GM21526 (cell line): ENCODE measurements around the gene GNG7.
"Not testable (repeated sequence)": the region's sequence is repeated elsewhere in the genome, so short reads cannot be mapped to it uniquely, and the experiment has no call there.

Experiments used
- ATAC-seq: cut with Tn5 transposase; IDR thresholded peaks from one replicate; pipeline ENCODE4 v1.9.1; 2021; ENCODE audit warnings: moderate library complexity; ENCODE audit not compliant: unreplicated experiment, low FRiP score

GNG7 gene

DNA sequence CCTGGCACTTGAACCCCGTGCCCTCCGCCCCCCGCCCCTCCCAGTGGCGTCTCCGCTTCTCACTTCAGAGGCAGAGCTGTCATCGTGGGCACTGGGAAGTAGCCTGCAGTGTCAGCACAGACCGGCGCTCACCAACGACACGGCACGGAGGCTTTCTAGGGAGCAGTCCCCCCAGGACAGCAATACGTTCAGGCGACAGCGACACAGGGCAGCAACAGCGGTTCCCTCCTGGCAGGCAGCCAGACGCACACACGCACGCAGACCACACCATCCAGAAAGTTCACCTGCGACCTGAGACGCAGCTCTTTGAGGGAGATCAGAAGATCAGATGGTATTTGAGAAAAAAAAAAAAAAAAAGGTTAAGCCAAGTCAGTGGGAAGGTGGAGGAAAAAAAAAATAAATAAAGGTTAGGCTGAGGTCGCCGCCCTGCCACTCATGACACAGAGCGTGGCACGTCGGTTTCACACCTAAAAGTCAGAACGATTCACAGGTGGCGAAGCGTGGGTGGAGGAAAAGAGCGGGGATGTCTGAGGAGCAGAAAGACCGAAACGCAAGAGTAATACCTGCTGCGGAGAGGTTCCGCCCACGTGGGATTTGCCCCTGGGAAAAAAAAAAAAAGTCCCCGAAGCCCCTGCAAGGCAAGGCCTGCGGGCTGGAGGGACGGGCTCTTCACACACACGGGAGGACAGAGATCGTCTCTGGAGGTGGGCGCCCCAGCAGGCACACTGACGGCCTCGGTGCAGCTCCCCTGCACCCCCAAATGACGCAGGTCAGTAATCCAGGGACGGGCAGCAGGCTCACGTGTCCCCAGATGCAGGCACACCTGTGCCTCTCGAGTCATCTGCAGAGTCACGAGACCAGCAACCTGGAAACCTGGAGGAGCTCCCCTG is 94.5 kb downstream of the GNG7 start:
- peak; percentile 32 for ATAC-seq

DNA sequence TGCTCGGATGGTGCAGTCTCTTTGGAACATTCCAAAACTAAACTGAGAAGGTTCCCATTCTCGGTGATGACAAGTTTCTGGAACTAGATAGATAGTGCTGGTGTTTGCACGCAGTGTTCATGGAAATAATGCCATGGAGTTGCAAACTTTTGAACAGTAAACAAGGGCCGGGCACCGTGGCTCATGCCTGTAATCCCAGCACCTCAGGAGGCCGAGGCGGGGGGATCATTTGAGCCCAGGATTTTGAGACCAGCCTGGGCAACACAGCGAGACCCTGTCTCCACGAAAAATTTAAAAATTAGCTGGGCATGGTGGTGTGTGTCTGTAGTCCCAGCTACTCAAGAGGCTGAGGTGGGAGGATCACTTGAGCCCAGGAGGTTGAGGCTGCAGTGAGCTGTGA is 95.7 kb downstream of the GNG7 start:
- not testable (repeated sequence) for ATAC-seq

DNA sequence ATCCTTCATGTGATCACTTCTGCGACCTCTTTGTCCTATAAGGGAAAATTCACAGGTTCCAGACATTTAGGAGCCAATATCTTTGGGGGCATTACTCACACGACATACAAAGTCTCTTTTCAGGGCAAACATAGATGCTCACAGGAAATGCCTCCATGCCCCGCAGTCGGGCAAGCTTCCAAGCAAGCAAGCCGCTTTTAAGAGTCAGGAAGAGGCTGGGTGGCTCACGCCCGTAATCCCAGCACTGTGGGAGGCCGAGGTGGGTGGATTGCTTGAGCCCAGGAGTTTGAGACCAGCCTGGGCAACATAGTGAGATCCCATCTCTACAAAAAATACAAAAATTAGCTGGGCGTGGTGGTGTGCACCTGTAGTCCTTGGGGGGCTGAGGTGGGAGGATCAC is 96.6 kb downstream of the GNG7 start:
- not testable (repeated sequence) for ATAC-seq

DNA sequence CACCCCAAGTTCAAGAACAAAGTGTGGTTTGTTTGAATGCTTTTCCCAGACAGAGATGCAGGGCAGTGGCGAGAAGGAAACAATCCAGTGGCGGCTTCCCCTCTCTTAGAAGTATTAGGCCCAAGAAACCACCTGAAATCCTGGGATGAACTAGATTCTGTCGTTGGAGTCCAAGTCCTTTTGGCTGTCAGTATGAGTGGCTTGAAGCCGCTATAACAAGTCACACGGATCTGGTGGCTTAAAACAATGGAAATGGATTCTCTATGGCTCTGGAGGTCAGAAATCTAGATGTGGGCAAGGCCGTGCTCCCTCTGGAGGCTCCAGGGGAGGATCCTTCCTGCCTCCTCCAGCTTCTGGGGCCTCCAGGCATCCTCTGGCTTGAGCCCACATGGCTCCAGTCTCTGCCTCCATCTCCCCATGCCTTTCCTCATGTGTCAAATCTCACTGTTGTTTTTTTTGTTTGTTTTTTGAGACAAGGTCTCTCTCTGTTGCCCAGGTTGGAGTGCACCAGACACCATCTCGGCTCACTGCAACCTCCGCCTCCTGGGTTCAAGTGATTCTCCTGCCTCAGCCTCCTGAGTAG is 97.7 kb downstream of the GNG7 start:
- ATAC-seq, result no peak

DNA sequence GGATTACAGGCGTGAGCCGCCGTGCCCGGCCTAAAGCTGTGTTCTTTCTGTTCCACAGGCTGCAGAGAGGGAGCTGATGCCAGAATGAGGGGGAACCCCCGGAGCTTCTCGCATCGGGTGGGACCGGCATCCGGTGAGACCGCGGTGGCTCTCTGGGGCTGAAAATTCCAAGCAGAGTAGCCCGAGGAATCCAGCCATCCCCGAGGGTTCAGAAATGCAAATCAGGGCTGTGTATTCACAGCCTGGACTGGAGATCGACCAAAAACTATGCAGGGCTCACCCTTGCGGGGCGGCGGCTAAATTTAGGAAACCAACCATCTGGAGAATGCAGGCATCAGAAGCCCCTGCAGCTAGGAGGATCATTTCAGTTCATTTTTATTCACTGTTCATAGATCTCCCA is 99.2 kb downstream of the GNG7 start:
- ATAC-seq, result no peak

DNA sequence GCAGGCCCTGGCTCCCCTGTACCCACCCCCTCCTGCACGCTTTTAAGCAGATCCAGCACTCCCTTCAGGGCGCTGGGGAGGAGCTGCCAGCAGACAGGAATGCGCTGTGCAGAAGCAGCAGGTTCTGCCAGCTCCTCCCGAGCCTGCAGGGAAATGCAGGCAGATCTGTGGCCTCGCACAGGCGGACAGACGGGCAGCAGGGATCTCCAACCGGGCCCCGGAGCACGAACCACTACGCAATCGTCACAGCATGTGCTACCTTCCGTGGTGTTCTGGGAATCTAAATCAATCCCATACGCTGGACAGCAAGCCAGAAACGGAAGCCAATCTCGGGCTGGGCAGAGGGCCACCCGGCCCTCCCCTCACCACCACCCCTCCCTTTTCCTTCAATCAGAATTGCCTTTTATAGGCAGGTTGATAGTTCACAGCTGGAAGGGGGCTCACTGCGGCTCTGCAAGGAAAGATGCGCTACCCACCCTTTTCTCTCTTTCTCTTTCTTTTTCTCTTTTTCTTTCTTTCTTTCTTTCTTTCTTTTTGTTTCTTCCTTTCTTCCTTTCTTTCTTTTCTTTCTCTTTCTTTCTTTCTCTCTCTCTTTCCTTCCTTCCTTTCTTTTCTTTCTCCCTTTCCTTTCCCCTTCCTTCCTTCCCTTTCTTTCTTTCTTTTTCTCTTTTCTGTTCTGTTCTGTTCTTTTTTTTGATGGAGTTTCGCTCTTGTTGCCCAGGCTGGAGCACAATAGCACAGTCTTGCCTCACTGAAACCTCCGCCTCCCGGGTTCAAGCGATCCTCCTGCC is 99.9 kb downstream of the GNG7 start:
- no peak for ATAC-seq

DNA sequence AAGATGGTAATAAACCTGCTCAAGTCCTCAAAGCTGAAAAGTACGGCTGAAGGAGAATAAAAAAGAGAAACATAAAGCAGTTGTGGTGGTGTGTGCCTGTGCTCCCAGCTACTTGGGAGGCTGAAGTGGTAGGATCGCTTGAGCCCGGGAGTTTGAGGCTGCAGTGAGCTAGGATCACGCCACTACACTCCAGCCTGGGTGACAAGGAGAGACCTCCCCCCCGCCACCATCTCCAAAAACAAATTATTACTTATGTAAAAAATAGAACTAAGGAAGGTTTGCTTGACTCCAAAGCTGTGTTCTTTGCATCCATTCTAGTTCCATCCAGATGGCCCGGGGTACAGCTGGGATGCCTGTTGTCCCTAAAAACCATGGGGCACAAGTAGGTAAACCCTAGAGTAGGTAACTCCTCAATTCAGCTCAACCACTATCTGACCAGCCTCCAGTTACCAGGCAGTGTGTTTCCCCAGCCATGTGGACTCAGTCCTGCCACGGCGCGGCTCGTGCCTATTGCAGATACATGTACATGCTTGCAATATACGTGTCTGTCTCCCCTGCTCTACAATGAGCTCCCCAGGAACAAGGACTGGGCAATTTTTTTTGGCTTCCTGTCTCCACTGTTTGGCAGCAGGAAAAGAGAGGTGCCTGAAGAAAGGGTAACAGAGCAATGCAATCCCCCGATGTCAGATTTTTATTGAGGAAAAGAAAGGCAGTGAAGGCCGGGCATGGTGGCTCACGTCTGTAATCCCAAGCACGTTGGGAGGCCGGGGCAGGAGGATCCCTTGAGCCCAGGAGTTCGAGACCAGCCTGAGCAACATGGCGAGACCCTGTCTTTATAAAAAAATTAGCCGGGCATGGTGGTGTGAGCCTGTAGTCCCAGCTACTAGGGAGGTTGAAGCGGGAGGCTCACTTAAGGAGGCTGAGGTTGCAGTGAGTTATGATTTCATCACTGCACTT is 101.3 kb downstream of the GNG7 start:
- no peak for ATAC-seq

DNA sequence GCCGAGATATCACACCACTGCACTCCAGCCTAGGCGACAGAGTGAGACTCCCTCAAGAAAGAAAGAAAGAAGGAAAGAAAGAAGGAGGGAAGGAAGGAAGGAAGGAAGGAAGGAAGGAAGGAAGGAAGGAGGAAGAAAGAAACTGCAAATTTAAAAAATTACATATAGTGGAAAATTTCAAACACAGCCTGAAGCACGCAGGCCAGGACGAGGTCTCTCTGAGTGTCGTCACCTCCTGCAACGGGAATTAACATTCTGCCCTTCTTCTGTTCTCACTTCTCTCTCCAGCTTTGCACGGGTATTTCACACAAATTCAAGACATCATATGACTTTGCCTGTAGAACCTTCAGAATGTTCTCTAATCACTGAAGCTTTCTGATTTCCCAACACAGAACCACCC is 108.2 kb downstream of the GNG7 start:
- ATAC-seq, result no peak

DNA sequence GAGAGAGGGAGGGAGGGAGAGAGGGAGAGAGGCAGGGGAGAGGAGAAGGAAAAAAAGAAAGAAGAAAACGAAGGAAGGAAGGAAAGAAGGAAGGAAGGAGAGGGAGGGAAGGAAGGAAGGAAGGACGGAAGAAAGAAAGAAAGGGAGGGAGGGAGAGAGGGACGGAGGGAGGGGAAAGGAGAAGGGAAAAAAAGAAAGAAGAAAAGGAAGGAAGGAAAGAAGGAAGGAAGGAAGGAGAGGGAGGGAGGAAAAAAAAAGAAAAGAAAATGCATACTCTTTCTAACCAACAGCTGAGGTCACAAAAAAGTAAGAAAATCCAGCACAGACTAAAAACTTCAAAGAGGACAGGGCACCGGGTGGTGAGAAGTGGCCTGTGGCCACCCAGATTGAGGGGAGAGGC is 109.7 kb downstream of the GNG7 start:
- no peak for ATAC-seq

DNA sequence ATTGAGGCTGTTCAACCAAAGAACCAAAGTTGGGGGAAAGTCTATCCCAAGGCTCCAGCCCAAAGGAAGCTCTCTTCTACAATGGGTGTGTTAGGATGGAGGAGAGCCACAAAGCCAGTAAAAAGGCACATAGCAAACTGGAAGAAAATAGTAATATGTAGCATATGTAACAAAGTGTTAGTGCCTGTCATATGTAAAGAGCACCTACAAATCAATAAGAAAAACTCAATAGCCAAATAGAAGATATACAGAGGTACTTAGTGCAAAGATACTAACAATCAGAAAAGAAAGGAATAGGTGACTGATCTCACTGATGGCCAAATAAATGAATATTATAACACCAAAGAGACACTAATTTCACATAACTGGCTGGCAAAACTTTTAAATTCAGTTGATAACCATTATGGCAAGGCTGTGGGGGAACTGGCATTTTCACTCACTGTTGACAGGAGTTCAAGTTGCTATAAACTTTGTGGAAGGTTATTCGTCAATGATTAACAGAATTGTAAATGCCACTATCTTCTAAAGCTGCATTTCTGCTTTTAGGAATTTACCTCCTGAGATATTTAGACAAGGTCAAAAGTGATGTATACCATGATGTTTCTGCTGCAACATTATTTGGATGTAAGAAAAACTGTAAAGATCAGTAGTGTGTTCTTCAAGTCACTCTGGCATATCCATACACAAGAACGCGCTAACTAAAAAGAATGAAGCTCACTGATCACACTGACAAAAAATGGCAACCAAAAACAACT is 110.8 kb downstream of the GNG7 start:
- ATAC-seq, result no peak

DNA sequence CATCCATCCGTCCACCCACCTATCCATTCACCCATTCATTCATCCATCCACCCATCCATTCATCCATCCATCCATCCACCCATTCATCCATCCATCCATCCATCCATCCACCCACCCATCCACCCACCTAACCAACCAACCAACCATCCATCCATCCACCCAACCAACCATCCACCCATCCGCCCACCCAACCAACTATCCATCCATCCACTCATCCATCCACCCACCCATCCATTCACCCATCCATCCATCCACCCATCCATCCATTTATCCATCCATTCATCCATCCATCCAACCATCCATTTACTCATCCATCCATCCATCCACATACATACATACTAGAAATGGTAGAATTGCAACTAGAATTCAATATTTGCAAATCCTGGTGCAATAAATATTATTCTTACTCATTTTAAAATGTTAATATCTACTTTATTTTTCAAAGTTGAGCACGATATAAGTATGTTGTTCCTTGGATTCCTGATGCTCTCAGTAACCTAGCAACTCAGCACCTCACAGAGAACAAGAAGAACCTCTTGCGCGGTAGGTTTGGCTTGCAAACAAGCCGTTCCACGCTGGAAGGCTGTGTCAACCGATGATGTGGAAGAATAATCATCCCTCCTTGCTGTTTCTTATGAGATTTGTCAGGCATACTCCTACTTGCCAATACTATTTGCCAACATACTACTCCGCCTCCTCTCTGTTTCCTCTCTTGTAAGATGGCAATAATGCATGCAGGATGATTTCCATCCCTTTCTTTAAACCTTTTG is 111.7 kb downstream of the GNG7 start:
- ATAC-seq, result no peak

DNA sequence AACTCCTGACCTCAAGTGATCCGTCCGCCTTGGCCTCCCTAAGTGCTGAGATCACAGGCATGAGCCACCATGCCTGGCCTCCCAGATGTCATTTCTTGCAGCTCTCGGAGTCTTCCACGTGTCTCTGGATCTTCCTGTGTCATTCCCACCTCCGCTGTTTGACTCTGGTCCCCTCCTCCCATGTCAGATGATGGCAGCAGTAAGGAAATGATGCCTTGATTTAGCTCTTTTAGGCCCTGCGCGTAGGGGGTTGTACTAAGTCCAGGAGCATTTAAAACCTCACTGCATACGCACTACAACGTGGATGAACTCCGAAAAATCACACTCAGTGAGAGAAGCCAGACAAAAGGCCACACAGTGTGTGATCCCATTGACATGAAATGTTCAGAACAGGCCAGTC is 113.1 kb downstream of the GNG7 start:
- no peak for ATAC-seq

DNA sequence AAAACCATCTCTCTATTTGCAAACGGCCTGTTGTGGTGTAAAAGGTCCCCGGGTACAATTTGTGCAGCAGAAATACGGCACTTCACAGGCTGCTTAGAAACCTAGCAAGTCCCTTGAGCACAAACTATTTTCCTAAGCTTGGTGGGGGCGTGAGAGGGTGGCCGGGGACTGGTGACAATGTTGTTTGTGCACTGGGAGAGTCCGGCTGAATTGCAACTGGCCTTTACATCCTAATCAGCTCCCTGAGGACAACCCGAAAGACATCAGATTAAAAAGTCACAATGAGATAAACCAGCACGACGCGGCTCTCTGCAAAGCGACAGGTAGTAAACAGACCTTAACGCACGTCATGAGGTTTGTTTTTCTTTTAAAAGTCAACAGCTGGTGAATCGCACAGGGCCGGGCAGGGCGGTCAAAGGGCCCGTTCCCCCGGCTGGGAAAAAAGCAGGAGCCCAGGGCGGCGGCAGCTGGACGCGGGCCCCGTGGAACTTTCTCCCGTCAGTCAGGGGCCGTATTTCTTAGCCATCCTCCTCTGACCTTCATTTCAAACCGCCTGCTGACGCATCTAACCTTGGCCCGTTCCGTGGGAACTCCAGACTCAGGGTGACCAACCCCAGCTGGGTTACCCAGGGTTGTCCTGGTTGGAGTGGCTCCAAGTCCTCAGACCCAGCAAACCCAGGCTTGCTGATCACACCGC is 114.3 kb downstream of the GNG7 start:
- ATAC-seq, result no peak

DNA sequence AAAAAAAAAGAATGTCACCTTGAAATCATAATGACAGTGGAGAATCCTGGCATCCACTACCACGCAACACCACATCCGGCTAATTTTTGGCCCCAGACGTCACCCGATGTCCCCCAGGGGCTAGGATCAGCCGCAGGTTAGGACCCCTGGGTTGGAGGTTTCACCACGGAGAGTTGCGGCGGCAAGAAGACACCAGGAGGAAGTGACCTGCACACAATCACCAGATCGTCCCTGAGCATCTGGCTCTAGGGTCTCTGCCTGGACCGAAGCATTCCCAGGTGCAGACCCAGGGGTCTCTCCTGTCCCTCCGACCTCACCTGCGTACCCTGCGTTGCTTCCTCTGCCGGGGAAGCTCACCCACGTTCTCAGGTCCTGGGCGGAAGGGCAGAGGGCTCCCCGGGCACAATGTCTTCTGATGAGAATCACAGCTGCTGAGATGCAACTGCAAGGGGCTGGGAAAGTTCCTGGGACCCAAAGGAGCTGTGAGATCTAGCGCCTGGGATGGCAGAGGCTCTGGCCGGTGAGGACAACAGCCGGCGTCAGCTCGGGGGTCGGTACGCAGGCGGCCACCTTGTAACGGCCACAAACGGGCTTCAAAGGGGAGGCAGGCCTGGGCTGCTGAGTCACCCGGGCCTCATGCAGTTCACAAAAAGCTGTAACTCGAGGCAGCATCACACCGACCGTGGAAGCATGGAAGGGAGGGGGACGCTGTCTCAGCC is 115.3 kb downstream of the GNG7 start:
- no peak for ATAC-seq

DNA sequence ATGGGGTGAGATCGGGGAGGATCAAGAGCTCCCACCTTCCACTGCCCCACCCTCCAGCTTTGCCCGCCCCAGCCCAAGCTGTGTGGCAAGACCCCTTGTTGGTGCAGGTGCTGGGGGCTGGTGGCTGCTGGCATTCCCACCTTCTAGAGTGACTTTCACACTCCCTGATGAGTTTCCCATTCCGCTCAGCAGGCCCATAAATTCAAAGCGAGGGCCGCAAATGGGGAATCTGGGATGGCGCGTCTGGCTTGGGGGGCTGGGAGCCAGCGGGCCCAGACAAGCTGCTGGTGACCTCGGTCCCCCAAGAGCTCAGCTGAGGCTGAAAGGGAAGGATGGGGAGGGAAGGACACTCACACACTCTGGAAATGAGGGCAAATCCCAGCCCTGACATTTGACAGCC is 116.3 kb downstream of the GNG7 start:
- ATAC-seq, result no peak

DNA sequence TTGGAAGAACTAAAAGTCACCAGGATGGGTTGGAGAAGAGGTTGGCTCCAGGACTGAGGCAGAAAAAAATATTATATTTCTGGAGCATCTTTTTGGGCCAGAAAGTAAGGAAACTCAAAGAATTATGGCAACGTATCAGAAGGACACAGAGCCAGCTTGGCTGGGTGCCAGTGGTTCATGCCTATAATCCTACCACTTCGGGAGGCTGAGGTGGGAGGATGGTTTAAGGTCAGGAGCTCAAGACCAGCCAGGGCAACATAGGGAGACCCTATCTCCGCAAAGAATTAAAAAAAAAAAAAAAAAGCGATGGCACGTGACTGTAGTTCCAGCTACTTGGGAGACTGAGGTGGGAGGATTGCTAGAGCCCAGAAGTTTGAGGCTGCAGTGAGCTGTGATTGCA is 118.5 kb downstream of the GNG7 start:
- ATAC-seq, result no peak
